Measurements from ENCODE around the gene NAA60.

DNA sequence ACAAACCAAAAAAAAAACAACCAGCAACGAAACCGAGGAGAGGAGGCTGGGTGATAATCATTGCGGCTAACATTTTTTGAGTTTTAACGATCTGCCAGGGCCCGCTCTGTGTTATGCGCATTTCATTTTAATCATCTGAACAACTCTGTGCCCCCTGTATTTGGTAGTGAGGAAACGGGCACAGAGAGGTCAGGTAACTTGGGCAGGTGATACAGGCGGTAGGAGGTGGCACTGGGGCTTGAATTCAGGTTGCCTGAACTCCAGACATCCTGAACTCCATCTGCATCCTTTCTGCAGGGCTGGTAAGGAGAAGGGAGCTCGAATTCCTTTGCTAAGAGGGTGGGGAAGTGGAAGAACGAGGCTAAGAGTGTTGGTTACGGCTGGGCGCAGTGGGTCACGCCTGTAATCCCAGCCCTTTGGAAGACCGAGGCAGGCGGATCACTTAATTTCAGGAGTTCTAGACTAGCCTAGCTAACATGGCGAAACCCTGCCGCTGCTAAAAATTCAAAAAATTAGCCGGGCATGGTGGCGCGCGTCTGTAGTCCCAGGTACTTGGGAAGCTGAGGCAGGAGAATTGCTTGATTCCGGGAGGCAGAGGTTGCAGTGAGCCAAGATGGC is 58.4 kb downstream of the NAA60 start:
- TF ChIP-seq, protein P1, sequence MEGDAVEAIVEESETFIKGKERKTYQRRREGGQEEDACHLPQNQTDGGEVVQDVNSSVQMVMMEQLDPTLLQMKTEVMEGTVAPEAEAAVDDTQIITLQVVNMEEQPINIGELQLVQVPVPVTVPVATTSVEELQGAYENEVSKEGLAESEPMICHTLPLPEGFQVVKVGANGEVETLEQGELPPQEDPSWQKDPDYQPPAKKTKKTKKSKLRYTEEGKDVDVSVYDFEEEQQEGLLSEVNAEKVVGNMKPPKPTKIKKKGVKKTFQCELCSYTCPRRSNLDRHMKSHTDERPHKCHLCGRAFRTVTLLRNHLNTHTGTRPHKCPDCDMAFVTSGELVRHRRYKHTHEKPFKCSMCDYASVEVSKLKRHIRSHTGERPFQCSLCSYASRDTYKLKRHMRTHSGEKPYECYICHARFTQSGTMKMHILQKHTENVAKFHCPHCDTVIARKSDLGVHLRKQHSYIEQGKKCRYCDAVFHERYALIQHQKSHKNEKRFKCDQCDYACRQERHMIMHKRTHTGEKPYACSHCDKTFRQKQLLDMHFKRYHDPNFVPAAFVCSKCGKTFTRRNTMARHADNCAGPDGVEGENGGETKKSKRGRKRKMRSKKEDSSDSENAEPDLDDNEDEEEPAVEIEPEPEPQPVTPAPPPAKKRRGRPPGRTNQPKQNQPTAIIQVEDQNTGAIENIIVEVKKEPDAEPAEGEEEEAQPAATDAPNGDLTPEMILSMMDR (conservative IDR thresholded peaks at IDR 0.05; ENCODE audit: low read length): no peak
- TF ChIP-seq EZH2phosphoT487 (IDR thresholded peaks at IDR 0.05; ENCODE audit: borderline replicate concordance): no peak

Data from Loucy (cell line).